Keratinocyte (primary cell): ENCODE measurements around the gene ZBTB3. TPM values are rescaled to one million over a fixed set of nuclear protein-coding genes. Genes with fewer than 3 reads are reported as not detected.

Source experiments
- DNase-seq: peaks from one replicate; pipeline ENCODE4 v3.0.0-alpha.2; 2011; ENCODE audit warnings: low read depth, missing footprints, low spot score
- FAIRE-seq: peaks from 2 replicates; lab custom pipeline; 2011; peaks lifted over from hg19 to GRCh38; lab: Jason Lieb, UNC
- H2AFZ ChIP-seq: 2 replicates; pipeline ENCODE4 v1.6.0; 2012; ENCODE audit warnings: low read length, control low read depth, inconsistent platforms; ENCODE audit not compliant: control insufficient read depth
- H3K27ac ChIP-seq: 2 replicates; pipeline ENCODE4 v1.5.1; 2011; ENCODE audit warnings: low read length; ENCODE audit not compliant: control insufficient read depth, insufficient read depth
- H3K27me3 ChIP-seq: 3 replicates; pipeline ENCODE4 v1.6.0; 2011; ENCODE audit warnings: low read length; ENCODE audit not compliant: control insufficient read depth, insufficient read depth; ENCODE audit errors: extremely low read depth
- H3K36me3 ChIP-seq, 2 experiments: 2 replicates in 1 of 2; 3 replicates in 1 of 2; pipeline ENCODE4 v1.5.1; 2011; ENCODE audit warnings: low read length in 2 of 2, mild to moderate bottlenecking in 1 of 2; ENCODE audit not compliant: control insufficient read depth in 2 of 2, insufficient read depth in 2 of 2; ENCODE audit errors: extremely low read depth in 1 of 2
- H3K4me1 ChIP-seq: 3 replicates; pipeline ENCODE4 v1.5.1; 2011; ENCODE audit warnings: low read length; ENCODE audit not compliant: control insufficient read depth, insufficient read depth; ENCODE audit errors: extremely low read depth
- H3K4me2 ChIP-seq: 3 replicates; pipeline ENCODE4 v1.6.0; 2011; ENCODE audit warnings: low read depth, low read length; ENCODE audit not compliant: control insufficient read depth, insufficient read depth; ENCODE audit errors: extremely low read depth
- H3K4me3 ChIP-seq, 3 experiments: fragments of 200-600 bp in 1 of 3; sonication (generic) in 1 of 3; 2 replicates in 2 of 3; 3 replicates in 1 of 3; pipeline ENCODE4 v1.5.1; 2011 to 2016; ENCODE audit warnings: low read length in 3 of 3, mild to moderate bottlenecking in 3 of 3, control low read depth in 2 of 3, inconsistent platforms in 1 of 3, low read depth in 1 of 3, mixed read lengths in 1 of 3, mixed run types in 1 of 3, moderate library complexity in 1 of 3; ENCODE audit not compliant: control insufficient read depth in 2 of 3, insufficient read depth in 2 of 3; ENCODE audit errors: extremely low read depth in 1 of 3
- H3K79me2 ChIP-seq: 2 replicates; pipeline ENCODE4 v1.6.0; 2012; ENCODE audit warnings: low read length; ENCODE audit not compliant: control insufficient read depth, insufficient read depth
- H3K9ac ChIP-seq: 3 replicates; pipeline ENCODE4 v1.6.0; 2011; ENCODE audit warnings: low read length; ENCODE audit not compliant: control insufficient read depth, insufficient read depth; ENCODE audit errors: extremely low read depth
- H3K9me1 ChIP-seq: 3 replicates; pipeline ENCODE4 v1.6.0; 2011; ENCODE audit warnings: low read length; ENCODE audit not compliant: control insufficient read depth, insufficient read depth; ENCODE audit errors: extremely low read depth
- H3K9me3 ChIP-seq: 2 replicates; pipeline ENCODE4 v1.5.1; 2012; ENCODE audit warnings: low read depth, low read length; ENCODE audit not compliant: control insufficient read depth
- H4K20me1 ChIP-seq: 3 replicates; pipeline ENCODE4 v1.6.0; 2011; ENCODE audit warnings: low read length; ENCODE audit not compliant: control insufficient read depth, insufficient read depth; ENCODE audit errors: extremely low read depth
- CTCF ChIP-seq, 3 experiments: IDR thresholded peaks in 1 of 3; conservative IDR thresholded peaks in 1 of 3; optimal IDR thresholded peaks in 1 of 3; 2 replicates in 2 of 3; 3 replicates in 1 of 3; pipeline versions ENCODE3 to v1.5.1; 2011; ENCODE audit warnings: low read length in 3 of 3, mild to moderate bottlenecking in 3 of 3, moderate library complexity in 2 of 3, control low read depth in 1 of 3, inconsistent platforms in 1 of 3; ENCODE audit not compliant: insufficient read depth in 2 of 3; ENCODE audit errors: extremely low read depth in 1 of 3
- EZH2 ChIP-seq: IDR thresholded peaks from one replicate; pipeline ENCODE4 v1.6.1; 2012; ENCODE audit warnings: inconsistent platforms, mild to moderate bottlenecking, low read length, moderate library complexity
- dilution Hi-C: fragments of 300-500 bp; cut with MboI; formaldehyde crosslinking; loops from one replicate; pipeline ENCODE4 v1.7.0; 2020; ENCODE audit warnings: low sequenced_read_pairs; ENCODE audit not compliant: extremely low pct_ligation_motif_present
- polyA plus RNA-seq, 5 experiments: library from polyadenylated mRNA; depleted of rRNA in 3 of 5; stranded (reverse) in 3 of 5; stranded (forward) in 1 of 5; unstranded in 1 of 5; fragments of >200 nt; gene quantifications; 1 replicate in 1 of 5; 2 replicates in 3 of 5; 3 replicates in 1 of 5; pipeline versions ENCODE4 v1.2.1 to v1.2.3, GENCODE V29; 2011 to 2012; ENCODE audit warnings: missing spikeins in 2 of 5, low read depth in 1 of 5, low replicate concordance in 1 of 5

ZBTB3 gene
- polyA plus RNA-seq, 1 donor (not counting 4 experiments of a cell fraction or from before 2014, with no cell fraction given): 3.4 TPM

GRCh38 chr11:62724171-62724570, 29.8 kb downstream of the ZBTB3 start:
- TF ChIP-seq EZH2: no peak
- no peak for TF ChIP-seq CTCF (optimal IDR thresholded peaks at IDR 0.05 in 1 of 3, IDR thresholded peaks at IDR 0.05 in 1 of 3, conservative IDR thresholded peaks at IDR 0.05 in 1 of 3; ENCODE audit: extremely low read depth in 1 of 3, insufficient read depth in 2 of 3, low read length in 3 of 3)
- Histone ChIP-seq H3K9ac (peak overlapping the region; percentile 94), H4K20me1 (peaks cover 4% of the 10 kb centered on the region)

GRCh38 chr11:62721994-62722393, 32.0 kb downstream of the ZBTB3 start:
- TF ChIP-seq CTCF (optimal IDR thresholded peaks at IDR 0.05 in 1 of 3, IDR thresholded peaks at IDR 0.05 in 1 of 3, conservative IDR thresholded peaks at IDR 0.05 in 1 of 3; ENCODE audit: extremely low read depth in 1 of 3, insufficient read depth in 2 of 3, low read length in 3 of 3) (peak in 2 of 3 experiments; percentile 15 to 26), EZH2 (no peak)
- Histone ChIP-seq H4K20me1 (peaks cover 4% of the 10 kb centered on the region), H3K79me2 (peaks cover 69% of the 10 kb centered on the region), H3K27ac (no peak overlapping the region), H3K9me1 (no peaks in the 10 kb centered on the region), H3K36me3 (peaks cover 37 to 44% of the 10 kb centered on the region in 2 experiments), H3K4me2 (no peak overlapping the region), H3K4me1 (peaks cover 12% of the 10 kb centered on the region), H3K9ac (no peak overlapping the region), H3K27me3 (no peaks in the 10 kb centered on the region), H3K9me3 (no peaks in the 10 kb centered on the region), H2AFZ (no peak overlapping the region), H3K4me3 (no peak overlapping the region)
- FAIRE-seq (no peak), DNase-seq (no peak)
- dilution Hi-C loops: no loop called here

More at GRCh38 chr11:62724171-62724570, 29.8 kb downstream of the ZBTB3 start:
- FAIRE-seq: no peak
- Histone ChIP-seq H2AFZ (no peak overlapping the region), H3K4me3 (peak overlapping the region in 2 of 3 experiments; percentile 80 to 99), H3K9me1 (no peaks in the 10 kb centered on the region), H3K27me3 (no peaks in the 10 kb centered on the region), H3K27ac (no peak overlapping the region), H3K79me2 (peaks cover 69% of the 10 kb centered on the region), H3K36me3 (peaks cover 28 to 34% of the 10 kb centered on the region in 2 experiments), H3K4me1 (peaks cover 12% of the 10 kb centered on the region), H3K4me2 (peak overlapping the region; percentile 98), H3K9me3 (no peaks in the 10 kb centered on the region)
- dilution Hi-C loops: no loop called here
- DNase-seq: no peak
